ENCODE data around the gene SRPX2. TPM values are rescaled to one million over a fixed set of nuclear protein-coding genes. Genes with fewer than 3 reads are reported as not detected.

Gene SRPX2
- total and polyA plus RNA-seq, 12 donors = 4.2 to 27.5 (median 6.9) TPM

- DNase-seq = no peak
- no peaks in the 10 kb centered on the region for H3K9me3 ChIP-seq
- TF ChIP-seq CTCF (IDR thresholded peaks at IDR 0.05) = no peak
- H3K4me3 ChIP-seq = no peak overlapping the region
- peaks cover 0 to 39% (median 0%) of the 10 kb centered on the region in 7 donors for H3K27me3 ChIP-seq
- H3K27ac ChIP-seq = no peak overlapping the region
- ATAC-seq = no peak
- H3K36me3 ChIP-seq = no peaks in the 10 kb centered on the region
- no peaks in the 10 kb centered on the region for H3K4me1 ChIP-seq
- intact Hi-C loops (cut with DNase I) = no loop called here
- WGBS, 2 donors = 91 to 93% methylated on average over 2 of the region's 2 CpGs
Observed at GRCh38 chrX:100695302-100695701, 51.3 kb downstream of the SRPX2 start.

GRCh38 chrX:100695991-100696390 is 52.0 kb downstream of the SRPX2 start:
- no peak for DNase-seq
- H3K27ac ChIP-seq = no peak overlapping the region
- no peak for ATAC-seq
- WGBS, 2 donors = 84% methylated on average over 4 of the region's 4 CpGs
- peaks cover 0 to 6% (median 0%) of the 10 kb centered on the region in 9 donors for H3K36me3 ChIP-seq
- TF ChIP-seq CTCF (IDR thresholded peaks at IDR 0.05) = no peak
- H3K4me1 ChIP-seq = no peaks in the 10 kb centered on the region
- peaks cover 0 to 39% (median 0%) of the 10 kb centered on the region in 7 donors for H3K27me3 ChIP-seq
- no peaks in the 10 kb centered on the region for H3K9me3 ChIP-seq
- intact Hi-C loops (cut with DNase I) = no loop called here
- no peak overlapping the region for H3K4me3 ChIP-seq

GRCh38 chrX:100696699-100697351 is 52.8 kb downstream of the SRPX2 start:
- WGBS, 2 donors = 82 to 83% methylated on average over 3 of the region's 3 CpGs
- ATAC-seq (no peak), DNase-seq (no peak)
- H3K27me3 ChIP-seq = peaks cover 0 to 46% (median 0%) of the 10 kb centered on the region in 7 donors
- H3K4me1 ChIP-seq = no peaks in the 10 kb centered on the region
- H3K36me3 ChIP-seq = peaks cover 0 to 9% (median 0%) of the 10 kb centered on the region in 9 donors
- no peak overlapping the region for H3K4me3 ChIP-seq
- no peak overlapping the region for H3K27ac ChIP-seq
- no peak for TF ChIP-seq CTCF (IDR thresholded peaks at IDR 0.05)
- no peaks in the 10 kb centered on the region for H3K9me3 ChIP-seq
- intact Hi-C loops (cut with DNase I) = no loop called here

GRCh38 chrX:100698551-100698950 is 54.6 kb downstream of the SRPX2 start:
- H3K9me3 ChIP-seq = no peaks in the 10 kb centered on the region
- intact Hi-C loops (cut with DNase I) = no loop called here
- no peak overlapping the region for H3K4me3 ChIP-seq
- no peak overlapping the region for H3K27ac ChIP-seq
- TF ChIP-seq CTCF (IDR thresholded peaks at IDR 0.05) = no peak
- peaks cover 0 to 9% (median 0%) of the 10 kb centered on the region in 9 donors for H3K36me3 ChIP-seq
- peaks cover 0 to 42% (median 0%) of the 10 kb centered on the region in 7 donors for H3K27me3 ChIP-seq
- H3K4me1 ChIP-seq = no peaks in the 10 kb centered on the region
- no peak for DNase-seq
- ATAC-seq = no peak
